RCC 7860 (cell line): ENCODE results near the gene FITM2.

Source experiments
- DNase-seq: peaks from one replicate; pipeline ENCODE4 v3.0.0-alpha.2; 2015; ENCODE audit warnings: low spot score
- FAIRE-seq: peaks from 2 replicates; lab custom pipeline; 2012; peaks lifted over from hg19 to GRCh38; lab: Jason Lieb, UNC

The FITM2 gene

GRCh38 chr20:44284032-44284431 is 27.0 kb downstream of the FITM2 start:
- FAIRE-seq (no peak), DNase-seq (no peak)

- no peak for FAIRE-seq
- no peak for DNase-seq
Observed at GRCh38 chr20:44282192-44282591, 28.8 kb downstream of the FITM2 start.

- FAIRE-seq (no peak), DNase-seq (no peak)
Observed at GRCh38 chr20:44280387-44280786, 30.6 kb downstream of the FITM2 start.

DNA sequence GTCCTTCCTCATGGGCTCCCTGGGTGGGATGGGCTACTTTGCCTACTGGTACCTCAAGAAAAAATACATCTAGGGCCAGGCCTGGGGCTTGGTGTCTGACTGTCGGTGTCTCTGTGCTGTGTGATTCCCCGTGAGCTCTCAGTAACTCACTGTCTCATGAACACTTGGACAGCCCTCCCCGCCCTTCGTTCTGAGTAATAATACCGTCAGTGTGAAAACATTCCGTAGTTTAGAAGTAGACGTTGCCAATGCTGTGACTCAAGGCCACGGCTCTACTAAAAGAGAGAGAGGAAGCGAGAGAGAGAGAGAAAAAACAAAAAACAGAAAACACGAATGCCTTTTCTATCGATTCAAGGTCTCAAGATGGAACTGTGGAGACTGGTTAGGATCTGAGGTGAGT is 31.8 kb downstream of the FITM2 start:
- peak; percentile 78 for DNase-seq
- peak; percentile 71 for FAIRE-seq

DNA sequence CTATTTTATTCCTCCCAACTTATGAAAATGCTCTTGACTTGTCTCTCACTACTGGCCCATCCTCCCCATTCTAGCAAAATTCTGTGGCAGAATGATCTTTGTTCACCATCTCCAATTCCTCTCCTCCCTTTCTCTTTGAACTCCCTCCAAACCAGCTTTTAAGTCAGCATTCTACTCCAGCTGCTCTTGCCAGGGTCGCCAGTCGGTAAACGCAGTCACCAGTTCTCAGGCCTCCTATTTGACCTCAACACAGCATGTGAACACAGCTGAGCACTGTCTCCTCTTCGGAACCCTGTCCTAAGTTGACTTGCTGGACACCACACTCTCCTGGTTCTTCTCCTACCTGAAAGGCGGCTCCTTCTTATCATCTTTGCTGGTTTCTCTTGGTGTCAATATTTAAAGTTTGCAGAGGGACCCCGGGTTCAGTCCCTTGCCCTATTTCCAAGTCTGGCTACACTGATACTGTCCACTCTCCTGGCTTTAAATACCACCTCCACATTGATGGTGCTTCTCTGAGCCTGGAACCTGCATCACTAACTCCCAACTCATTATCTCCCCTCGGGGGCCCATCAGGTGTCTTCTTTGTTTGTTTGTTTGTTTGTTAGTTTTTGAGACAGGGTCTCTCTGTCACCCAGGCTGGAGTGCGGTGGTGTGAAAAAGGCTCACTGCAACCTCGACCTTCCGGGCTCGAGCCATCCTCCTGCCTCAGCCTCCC is 36.5 kb downstream of the FITM2 start:
- FAIRE-seq, result no peak

DNA sequence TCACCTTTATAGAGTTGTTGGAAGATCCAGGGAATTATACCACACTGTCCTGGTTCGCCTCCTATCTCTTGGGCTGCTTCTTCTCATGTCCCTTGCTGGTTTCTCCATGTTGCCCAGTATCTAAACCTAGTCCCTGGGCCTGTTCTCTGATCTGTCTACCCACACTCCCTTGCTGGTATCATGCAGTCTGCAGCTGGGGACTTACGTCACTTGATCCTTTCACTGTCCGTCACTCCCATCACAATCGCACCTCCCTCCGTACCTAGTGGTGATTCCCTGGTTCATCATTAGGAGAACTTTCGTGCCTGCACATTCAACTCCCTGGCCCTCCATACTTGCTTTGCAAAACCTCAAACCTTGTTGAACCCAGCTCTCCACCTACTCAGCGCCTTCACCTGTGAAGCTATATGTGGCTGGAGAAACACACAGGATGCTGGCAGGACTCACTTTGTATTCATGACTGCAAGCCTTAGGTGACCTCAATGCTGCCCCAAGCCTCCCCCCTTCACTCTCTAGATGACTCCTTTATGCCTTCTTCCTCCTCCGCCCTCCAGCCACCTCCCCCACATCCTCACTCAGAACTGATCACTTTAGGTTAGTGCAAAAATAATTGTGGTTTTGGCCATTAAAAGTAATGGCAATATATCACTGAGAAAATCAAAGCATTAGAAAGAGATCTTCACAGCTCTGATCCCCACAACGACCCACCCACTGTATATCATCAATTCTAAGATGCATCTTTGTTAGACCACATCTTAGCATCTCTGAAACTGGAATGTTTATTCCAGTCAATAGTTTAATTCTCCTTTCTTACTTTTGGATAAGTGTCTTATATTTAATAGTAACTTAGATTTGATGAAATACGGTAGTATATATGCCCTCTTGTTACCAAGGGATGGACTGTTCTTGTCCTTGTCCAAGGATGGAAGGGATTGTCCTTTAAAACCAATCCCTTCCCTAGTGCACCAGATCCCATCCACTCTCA is 37.5 kb downstream of the FITM2 start:
- DNase-seq (no peak), FAIRE-seq (no peak)

More for the DNA sequence above, 36.5 kb downstream of the FITM2 start:
- DNase-seq, result no peak

GRCh38 chr20:44271915-44272663 is 38.9 kb downstream of the FITM2 start:
- FAIRE-seq (no peak), DNase-seq (no peak)

DNA sequence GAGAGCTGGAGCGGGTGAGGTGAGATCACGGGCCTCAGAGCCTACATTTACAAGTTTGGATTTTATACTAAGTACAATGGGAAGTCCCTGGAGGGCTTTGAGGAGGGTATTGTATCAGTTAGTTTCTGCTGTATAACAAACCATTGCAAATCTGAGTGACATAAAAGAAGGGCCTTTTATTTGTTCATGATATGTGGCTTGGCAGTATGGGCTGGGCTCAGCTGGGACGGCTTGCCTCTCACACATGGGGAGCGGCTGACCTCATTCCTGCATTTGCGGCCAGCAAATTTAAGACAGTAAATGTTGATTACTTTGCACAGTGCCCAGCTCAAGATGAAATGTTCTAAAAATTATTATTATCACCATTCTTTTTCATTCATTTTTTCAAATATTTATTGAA is 42.2 kb downstream of the FITM2 start:
- DNase-seq (no peak), FAIRE-seq (no peak)

GRCh38 chr20:44264287-44264686 is 46.7 kb downstream of the FITM2 start:
- no peak for FAIRE-seq
- no peak for DNase-seq

- DNase-seq, result no peak
- no peak for FAIRE-seq
Observed at GRCh38 chr20:44258226-44258890, 52.6 kb downstream of the FITM2 start.

DNA sequence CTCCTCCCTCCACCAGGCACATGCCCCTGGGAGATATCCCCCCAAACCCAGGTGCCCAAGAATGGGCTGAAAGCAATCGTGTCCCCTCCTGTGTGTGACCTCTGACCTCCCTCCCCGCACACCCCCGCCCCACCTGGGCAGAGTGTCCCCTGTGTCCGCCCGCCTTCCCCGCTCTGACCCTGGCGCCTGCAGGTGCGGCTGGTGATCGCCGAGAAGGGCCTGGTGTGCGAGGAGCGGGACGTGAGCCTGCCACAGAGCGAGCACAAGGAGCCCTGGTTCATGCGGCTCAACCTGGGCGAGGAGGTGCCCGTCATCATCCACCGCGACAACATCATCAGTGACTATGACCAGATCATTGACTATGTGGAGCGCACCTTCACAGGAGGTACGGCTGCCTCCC is 54.0 kb downstream of the FITM2 start:
- FAIRE-seq (no peak), DNase-seq (no peak)

- DNase-seq (no peak), FAIRE-seq (no peak)
Observed at GRCh38 chr20:44255942-44256341, 55.1 kb downstream of the FITM2 start.

- no peak for DNase-seq
- no peak for FAIRE-seq
Observed at GRCh38 chr20:44254073-44254472, 56.9 kb downstream of the FITM2 start.

- no peak for DNase-seq
- FAIRE-seq, result no peak
Observed at GRCh38 chr20:44253528-44253927, 57.5 kb downstream of the FITM2 start.
